ENCODE results near the gene TYRO3.

Gene TYRO3

GRCh38 chr15:41622901-41623300 is 63.9 kb downstream of the TYRO3 start:
- Histone ChIP-seq H3K27ac (no peak overlapping the region), H3K4me3 (IDR thresholded peaks at IDR 0.05; ENCODE audit: insufficient read depth, low read depth, low read length) (no peak overlapping the region), H2AFZ (ENCODE audit: low read depth) (no peak overlapping the region), H3K36me3 (ENCODE audit: insufficient read depth) (no peaks in the 10 kb centered on the region), H3K9ac (no peak overlapping the region), H3K79me2 (ENCODE audit: insufficient read depth, low read depth) (no peaks in the 10 kb centered on the region), H3K27me3 (ENCODE audit: insufficient read depth, low read depth) (no peaks in the 10 kb centered on the region), H3K4me2 (no peak overlapping the region), H3K4me1 (ENCODE audit: low read depth, poor library complexity, severe bottlenecking) (no peaks in the 10 kb centered on the region), H4K20me1 (ENCODE audit: insufficient read depth) (no peaks in the 10 kb centered on the region)
- no peak for TF ChIP-seq CTCF (conservative IDR thresholded peaks at IDR 0.05; ENCODE audit: low read depth, low read length)

- no peaks in the 10 kb centered on the region for H3K36me3 ChIP-seq (ENCODE audit: insufficient read depth)
Observed at GRCh38 chr15:41627203-41627602, 68.2 kb downstream of the TYRO3 start.

GRCh38 chr15:41629463-41629862 is 70.5 kb downstream of the TYRO3 start:
- H3K79me2 ChIP-seq (ENCODE audit: insufficient read depth, low read depth), result no peaks in the 10 kb centered on the region
- H3K4me1 ChIP-seq (ENCODE audit: low read depth, poor library complexity, severe bottlenecking), result no peaks in the 10 kb centered on the region
- no peaks in the 10 kb centered on the region for H4K20me1 ChIP-seq (ENCODE audit: insufficient read depth)
- H3K4me3 ChIP-seq (IDR thresholded peaks at IDR 0.05; ENCODE audit: insufficient read depth, low read depth, low read length), result no peak overlapping the region
- TF ChIP-seq CTCF (conservative IDR thresholded peaks at IDR 0.05; ENCODE audit: low read depth, low read length), result no peak
- H3K27ac ChIP-seq, result no peak overlapping the region
- no peak overlapping the region for H3K9ac ChIP-seq
- no peak overlapping the region for H2AFZ ChIP-seq (ENCODE audit: low read depth)
- no peaks in the 10 kb centered on the region for H3K27me3 ChIP-seq (ENCODE audit: insufficient read depth, low read depth)
- no peaks in the 10 kb centered on the region for H3K36me3 ChIP-seq (ENCODE audit: insufficient read depth)
- no peak overlapping the region for H3K4me2 ChIP-seq

More at GRCh38 chr15:41627203-41627602, 68.2 kb downstream of the TYRO3 start:
- Histone ChIP-seq H3K4me2 (no peak overlapping the region), H4K20me1 (ENCODE audit: insufficient read depth) (no peaks in the 10 kb centered on the region), H3K79me2 (ENCODE audit: insufficient read depth, low read depth) (no peaks in the 10 kb centered on the region), H3K4me1 (ENCODE audit: low read depth, poor library complexity, severe bottlenecking) (no peaks in the 10 kb centered on the region), H3K9ac (no peak overlapping the region), H3K27me3 (ENCODE audit: insufficient read depth, low read depth) (no peaks in the 10 kb centered on the region), H2AFZ (ENCODE audit: low read depth) (no peak overlapping the region), H3K4me3 (IDR thresholded peaks at IDR 0.05; ENCODE audit: insufficient read depth, low read depth, low read length) (no peak overlapping the region), H3K27ac (no peak overlapping the region)
- TF ChIP-seq CTCF (conservative IDR thresholded peaks at IDR 0.05; ENCODE audit: low read depth, low read length), result no peak

- H3K36me3 ChIP-seq (ENCODE audit: insufficient read depth), result no peaks in the 10 kb centered on the region
- no peaks in the 10 kb centered on the region for H3K4me1 ChIP-seq (ENCODE audit: low read depth, poor library complexity, severe bottlenecking)
- no peak overlapping the region for H3K4me2 ChIP-seq
- no peaks in the 10 kb centered on the region for H3K79me2 ChIP-seq (ENCODE audit: insufficient read depth, low read depth)
- H3K9ac ChIP-seq, result no peak overlapping the region
- H2AFZ ChIP-seq (ENCODE audit: low read depth), result no peak overlapping the region
- no peaks in the 10 kb centered on the region for H4K20me1 ChIP-seq (ENCODE audit: insufficient read depth)
- no peak for TF ChIP-seq CTCF (conservative IDR thresholded peaks at IDR 0.05; ENCODE audit: low read depth, low read length)
- H3K4me3 ChIP-seq (IDR thresholded peaks at IDR 0.05; ENCODE audit: insufficient read depth, low read depth, low read length), result no peak overlapping the region
- no peaks in the 10 kb centered on the region for H3K27me3 ChIP-seq (ENCODE audit: insufficient read depth, low read depth)
- no peak overlapping the region for H3K27ac ChIP-seq
Observed at GRCh38 chr15:41629883-41630282, 70.9 kb downstream of the TYRO3 start.
